ENCODE data around the gene LTBP1. TPM values are rescaled to one million over a fixed set of nuclear protein-coding genes. Genes with fewer than 3 reads are reported as not detected.

LTBP1 gene
- total RNA-seq, 1 experiment from 2014 or later: 28.5 TPM

DNA sequence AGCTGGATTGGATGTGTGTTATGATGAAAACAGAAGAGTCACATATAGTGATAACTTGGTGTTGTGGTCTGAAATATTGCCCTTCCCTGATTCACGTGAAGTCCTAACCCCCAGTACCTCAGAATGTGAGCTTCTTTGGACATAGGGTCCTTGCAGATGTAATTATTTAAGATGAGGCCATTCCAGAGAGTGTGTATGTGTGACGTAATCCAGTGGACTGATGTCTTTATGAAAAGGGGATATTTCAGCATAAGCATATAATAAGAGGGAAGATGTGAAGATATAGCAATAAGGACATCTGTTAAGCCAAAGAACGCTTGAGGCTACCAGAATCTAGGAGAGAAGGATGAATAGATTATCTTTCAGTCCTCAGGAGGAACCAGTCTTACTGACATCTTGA is 62.5 kb downstream of the LTBP1 start:
- Histone ChIP-seq H3K9ac (ENCODE audit: extremely low read depth, insufficient read length, low read length) (no peak overlapping the region), H3K4me2 (ENCODE audit: insufficient read depth, insufficient read length, low read length) (no peak overlapping the region), H2BK12ac (ENCODE audit: insufficient read length, low read depth, low read length) (no peak overlapping the region), H3K4me1 (ENCODE audit: insufficient read depth, low read length) (no peaks in the 10 kb centered on the region), H2BK20ac (ENCODE audit: low read depth, low read length, poor library complexity, severe bottlenecking) (no peak overlapping the region), H3K23me2 (ENCODE audit: insufficient read length, low read depth, low read length, poor library complexity, severe bottlenecking) (no peaks in the 10 kb centered on the region), H2AK5ac (ENCODE audit: insufficient read length, low read length) (no peak overlapping the region), H3K27ac (ENCODE audit: insufficient read length, low read depth, low read length) (no peak overlapping the region), H3K4ac (ENCODE audit: low read depth, low read length) (no peak overlapping the region), H3K79me2 (ENCODE audit: insufficient read depth, low read length) (no peaks in the 10 kb centered on the region), H2BK120ac (ENCODE audit: low read depth, low read length, poor library complexity, severe bottlenecking) (no peak overlapping the region), H4K91ac (ENCODE audit: insufficient read length, low read depth, low read length) (no peak overlapping the region), H4K8ac (replicated peaks; ENCODE audit: insufficient read length, low read depth, low read length) (no peak overlapping the region), H2BK5ac (ENCODE audit: insufficient read length, low read length) (no peak overlapping the region), H3K56ac (ENCODE audit: insufficient read length, low read depth, low read length) (no peak overlapping the region), H3T11ph (ENCODE audit: low read length) (no peak overlapping the region), H2BK15ac (ENCODE audit: low read depth, low read length) (no peak overlapping the region), H2AFZ (ENCODE audit: low read length) (no peak overlapping the region), H3K18ac (ENCODE audit: insufficient read length, low read depth, low read length) (no peak overlapping the region), H3K27me3 (ENCODE audit: insufficient read depth, low read length) (no peaks in the 10 kb centered on the region), H3K23ac (ENCODE audit: insufficient read length, low read depth, low read length) (no peak overlapping the region), H4K5ac (ENCODE audit: insufficient read length, low read depth, low read length) (no peak overlapping the region), H4K20me1 (ENCODE audit: control insufficient read depth, insufficient read depth, insufficient read length) (no peaks in the 10 kb centered on the region), H3K9me3 (ENCODE audit: control insufficient read depth, low read depth, low read length) (no peaks in the 10 kb centered on the region), H3K14ac (ENCODE audit: insufficient read depth, low read length) (no peak overlapping the region), H3K79me1 (ENCODE audit: insufficient read depth, low read depth, low read length, poor library complexity, severe bottlenecking) (no peaks in the 10 kb centered on the region)
- TF ChIP-seq, protein P1, sequence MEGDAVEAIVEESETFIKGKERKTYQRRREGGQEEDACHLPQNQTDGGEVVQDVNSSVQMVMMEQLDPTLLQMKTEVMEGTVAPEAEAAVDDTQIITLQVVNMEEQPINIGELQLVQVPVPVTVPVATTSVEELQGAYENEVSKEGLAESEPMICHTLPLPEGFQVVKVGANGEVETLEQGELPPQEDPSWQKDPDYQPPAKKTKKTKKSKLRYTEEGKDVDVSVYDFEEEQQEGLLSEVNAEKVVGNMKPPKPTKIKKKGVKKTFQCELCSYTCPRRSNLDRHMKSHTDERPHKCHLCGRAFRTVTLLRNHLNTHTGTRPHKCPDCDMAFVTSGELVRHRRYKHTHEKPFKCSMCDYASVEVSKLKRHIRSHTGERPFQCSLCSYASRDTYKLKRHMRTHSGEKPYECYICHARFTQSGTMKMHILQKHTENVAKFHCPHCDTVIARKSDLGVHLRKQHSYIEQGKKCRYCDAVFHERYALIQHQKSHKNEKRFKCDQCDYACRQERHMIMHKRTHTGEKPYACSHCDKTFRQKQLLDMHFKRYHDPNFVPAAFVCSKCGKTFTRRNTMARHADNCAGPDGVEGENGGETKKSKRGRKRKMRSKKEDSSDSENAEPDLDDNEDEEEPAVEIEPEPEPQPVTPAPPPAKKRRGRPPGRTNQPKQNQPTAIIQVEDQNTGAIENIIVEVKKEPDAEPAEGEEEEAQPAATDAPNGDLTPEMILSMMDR (conservative IDR thresholded peaks at IDR 0.05): no peak
- Mint-ChIP-seq H3K27me3 (ENCODE audit: low read depth) (no peaks in the 10 kb centered on the region), H3K4me1 (peaks cover 9% of the 10 kb centered on the region in 2 experiments), H3K27ac (no peak overlapping the region; a peak in 1 of 7 replicates), H3K9me3 (no peaks in the 10 kb centered on the region), H3K4me3 (no peak overlapping the region), H3K36me3 (ENCODE audit: insufficient read depth in 1 of 3, low read depth in 3 of 3) (no peaks in the 10 kb centered on the region; a peak in 1 of 7 replicates)
- WGBS (ENCODE audit: extremely low coverage, insufficient read length, low lambda C conversion rate): no CpG with 5 or more reads among the region's 3 CpGs
- no peak for DNase-seq
